Smooth muscle cell of the brain vasculature (primary cell): ENCODE data around the gene SF3A2.

ENCODE experiments used
- DNase-seq: peaks from one replicate; pipeline ENCODE4 v3.0.0-alpha.2; 2012; ENCODE audit warnings: low read depth, low spot score

SF3A2 gene

GRCh38 chr19:2240881-2241760 is 4.5 kb downstream of the SF3A2 start:
- no peak for DNase-seq

DNA sequence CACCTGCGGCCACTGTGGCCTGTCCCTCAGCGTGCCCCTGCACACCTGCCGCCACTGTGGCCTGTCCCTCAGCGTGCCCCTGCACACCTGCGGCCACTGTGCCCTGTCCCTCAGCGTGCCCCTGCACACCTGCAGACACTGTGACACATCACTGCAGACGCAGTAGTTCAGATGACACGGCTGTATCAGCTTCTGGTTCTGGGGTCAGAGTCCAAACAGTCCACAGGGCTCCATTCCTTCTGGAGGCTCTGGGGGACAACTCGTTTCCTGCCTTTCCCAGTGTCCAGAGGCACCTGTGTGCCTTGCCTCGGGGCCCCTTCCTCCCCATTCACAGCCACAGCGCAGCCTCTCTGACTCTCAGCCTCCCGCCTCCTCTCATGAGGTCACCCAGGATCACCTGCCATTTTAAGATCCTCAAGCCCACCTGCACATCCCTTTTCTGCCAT is 5.5 kb downstream of the SF3A2 start:
- no peak for DNase-seq

DNA sequence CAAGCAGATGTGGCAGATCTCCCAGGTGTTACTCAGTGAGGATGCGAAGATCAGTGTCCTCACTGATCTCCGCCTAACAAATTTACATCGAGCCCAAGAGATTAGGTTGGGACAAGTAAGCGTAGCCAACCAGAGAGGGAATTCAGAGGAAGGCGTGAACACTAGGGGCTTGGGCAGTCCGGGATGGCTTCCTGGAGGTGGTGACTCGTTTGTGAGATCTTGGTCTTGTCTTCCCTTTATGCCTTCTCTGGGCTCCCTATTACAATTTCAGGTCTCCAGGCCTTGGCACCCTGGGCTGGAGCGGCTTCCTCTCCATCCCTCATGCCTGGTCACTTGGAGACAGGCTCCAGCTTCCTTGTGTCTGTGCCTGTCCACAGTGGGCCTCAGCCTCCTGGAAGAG is 6.2 kb downstream of the SF3A2 start:
- no peak for DNase-seq

DNA sequence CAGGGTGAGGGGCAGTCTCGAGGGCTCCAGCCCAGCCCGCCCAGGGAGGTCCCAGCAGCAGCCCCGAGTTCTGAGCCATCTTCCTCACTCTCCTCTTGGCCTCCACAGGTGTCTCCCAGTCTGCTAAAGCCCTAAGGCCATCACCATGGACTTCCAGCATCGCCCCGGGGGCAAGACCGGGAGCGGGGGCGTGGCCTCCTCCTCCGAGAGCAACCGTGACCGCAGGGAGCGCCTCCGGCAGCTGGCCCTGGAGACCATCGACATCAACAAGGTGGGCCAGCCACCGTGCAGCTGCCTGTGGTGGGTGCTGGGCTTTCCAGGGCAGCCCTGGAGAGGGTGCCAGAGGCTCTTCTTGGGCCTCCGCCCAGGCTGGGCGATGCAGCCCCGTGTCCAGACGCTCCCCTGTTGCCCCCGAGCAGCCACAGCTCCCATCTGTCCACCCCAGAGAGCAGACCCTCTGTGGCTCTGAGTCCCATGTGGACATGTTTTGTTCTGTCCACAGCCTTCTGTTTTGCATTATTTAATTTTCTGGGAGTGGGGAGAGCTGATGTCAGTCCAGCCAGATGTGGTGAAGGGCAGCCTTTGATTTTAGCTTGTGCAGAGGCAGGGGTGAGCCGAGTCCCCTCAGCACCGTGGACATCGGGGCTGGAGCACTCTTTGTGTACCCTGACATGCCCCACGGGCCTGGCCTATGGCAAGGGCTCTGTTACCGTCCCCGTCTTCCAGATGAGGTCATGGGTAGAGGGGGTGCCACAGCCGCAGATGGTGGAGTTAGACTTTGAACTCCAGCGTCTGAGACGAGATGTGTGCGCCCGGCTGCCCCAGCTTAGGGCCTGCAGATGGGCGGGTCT is 6.9 kb downstream of the SF3A2 start:
- DNase-seq, result no peak

DNA sequence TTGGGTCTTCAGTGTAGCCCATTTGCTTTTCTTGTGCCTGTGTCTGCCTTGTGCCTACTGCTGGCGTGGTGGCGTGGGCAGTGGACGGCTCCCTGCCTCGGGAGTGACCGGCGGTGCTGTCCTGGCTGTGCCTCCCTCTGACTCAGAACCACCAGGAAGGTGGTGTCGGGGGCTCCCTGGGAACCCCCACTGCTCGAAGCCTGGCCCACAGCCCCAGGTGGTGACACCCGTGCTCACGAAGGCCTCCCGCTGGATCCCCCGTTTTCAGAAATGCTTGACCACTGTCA is 7.4 kb downstream of the SF3A2 start:
- no peak for DNase-seq

GRCh38 chr19:2244486-2244885 is 7.9 kb downstream of the SF3A2 start:
- DNase-seq, result no peak

- no peak for DNase-seq
Measured at GRCh38 chr19:2245273-2245672, 8.6 kb downstream of the SF3A2 start.

GRCh38 chr19:2246014-2246620 is 9.5 kb downstream of the SF3A2 start:
- DNase-seq, result no peak

GRCh38 chr19:2246801-2247361 is 10.3 kb downstream of the SF3A2 start:
- no peak for DNase-seq

DNA sequence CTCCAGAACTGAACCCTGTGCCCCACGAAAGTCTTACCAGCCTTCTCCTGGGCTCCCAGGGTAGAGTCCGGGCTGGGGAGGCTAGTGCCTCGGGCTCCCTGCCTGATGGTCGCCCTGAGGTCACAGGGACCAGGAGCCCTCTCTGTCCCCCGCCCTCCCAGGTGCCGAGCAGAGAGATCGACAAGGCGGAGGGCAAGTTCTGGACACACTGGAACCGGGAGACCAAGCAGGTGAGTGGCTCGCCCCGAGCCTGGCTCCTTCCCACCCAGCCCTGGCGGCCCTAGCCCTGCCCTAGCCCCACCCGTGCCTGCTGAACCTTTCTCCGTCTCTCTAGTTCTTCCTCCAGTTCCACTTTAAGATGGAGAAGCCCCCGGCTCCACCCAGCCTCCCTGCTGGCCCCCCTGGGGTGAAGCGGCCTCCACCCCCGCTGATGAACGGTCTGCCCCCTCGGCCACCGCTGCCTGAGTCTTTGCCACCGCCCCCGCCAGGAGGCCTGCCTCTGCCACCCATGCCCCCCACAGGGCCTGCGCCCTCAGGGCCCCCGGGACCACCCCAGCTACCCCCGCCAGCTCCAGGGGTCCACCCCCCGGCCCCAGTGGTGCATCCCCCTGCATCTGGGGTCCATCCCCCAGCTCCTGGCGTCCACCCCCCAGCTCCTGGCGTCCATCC is 10.9 kb downstream of the SF3A2 start:
- DNase-seq, result no peak

DNA sequence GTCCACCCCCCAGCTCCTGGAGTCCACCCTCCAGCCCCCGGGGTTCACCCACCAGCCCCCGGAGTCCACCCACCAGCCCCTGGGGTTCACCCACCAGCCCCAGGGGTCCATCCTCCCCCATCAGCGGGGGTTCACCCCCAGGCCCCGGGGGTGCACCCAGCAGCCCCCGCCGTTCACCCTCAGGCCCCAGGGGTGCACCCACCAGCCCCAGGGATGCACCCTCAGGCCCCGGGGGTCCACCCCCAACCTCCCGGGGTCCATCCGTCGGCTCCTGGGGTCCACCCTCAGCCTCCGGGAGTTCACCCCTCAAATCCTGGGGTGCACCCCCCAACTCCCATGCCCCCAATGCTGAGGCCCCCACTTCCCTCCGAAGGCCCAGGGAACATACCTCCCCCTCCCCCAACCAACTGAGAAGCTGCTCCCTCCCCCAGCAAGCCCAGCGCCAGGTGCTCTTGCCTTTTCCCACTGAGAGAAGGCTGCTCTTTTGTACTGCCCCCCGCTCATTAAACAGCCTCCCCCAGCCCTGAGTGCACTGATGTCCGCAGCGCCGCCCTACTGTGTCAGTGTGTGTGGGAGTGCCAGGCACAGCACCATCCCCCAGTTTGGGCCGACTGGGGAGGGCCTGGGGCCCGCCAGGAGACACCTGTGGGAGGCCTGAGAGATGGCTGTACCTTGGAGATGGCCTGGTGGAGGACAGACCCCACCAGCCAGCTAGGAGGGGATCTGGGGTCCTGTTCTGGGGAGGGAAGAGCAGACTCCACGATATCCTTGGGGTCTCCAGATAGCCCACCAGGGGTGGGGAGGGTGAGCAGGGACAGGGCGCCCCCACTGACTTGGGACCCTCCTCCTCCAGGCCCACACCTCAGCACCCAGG is 11.7 kb downstream of the SF3A2 start:
- no peak for DNase-seq

DNA sequence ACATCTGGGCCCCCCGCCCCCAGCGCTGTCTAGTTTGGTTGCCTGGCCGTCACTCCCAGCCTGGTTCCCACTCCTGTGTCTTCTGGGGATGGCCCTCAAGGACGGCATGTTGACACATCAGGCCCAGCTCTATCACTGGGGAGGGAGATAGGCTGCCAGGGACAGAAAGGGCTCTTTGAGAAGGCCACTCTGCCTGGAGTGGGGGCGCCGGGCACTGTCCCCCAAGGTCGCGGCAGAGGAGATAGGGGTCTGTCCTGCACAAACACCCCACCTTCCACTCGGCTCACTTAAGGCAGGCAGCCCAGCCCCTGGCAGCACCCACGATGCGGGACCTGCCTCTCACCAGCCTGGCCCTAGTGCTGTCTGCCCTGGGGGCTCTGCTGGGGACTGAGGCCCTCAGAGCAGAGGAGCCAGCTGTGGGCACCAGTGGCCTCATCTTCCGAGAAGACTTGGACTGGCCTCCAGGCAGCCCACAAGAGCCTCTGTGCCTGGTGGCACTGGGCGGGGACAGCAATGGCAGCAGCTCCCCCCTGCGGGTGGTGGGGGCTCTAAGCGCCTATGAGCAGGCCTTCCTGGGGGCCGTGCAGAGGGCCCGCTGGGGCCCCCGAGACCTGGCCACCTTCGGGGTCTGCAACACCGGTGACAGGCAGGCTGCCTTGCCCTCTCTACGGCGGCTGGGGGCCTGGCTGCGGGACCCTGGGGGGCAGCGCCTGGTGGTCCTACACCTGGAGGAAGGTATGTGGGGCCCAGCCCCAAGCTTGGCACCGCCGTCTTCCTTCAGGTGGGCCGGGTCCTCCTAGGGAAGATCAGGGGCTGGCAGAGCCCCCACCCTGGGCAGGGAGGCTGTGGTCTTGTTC is 12.6 kb downstream of the SF3A2 start, which contains the start of gene AMH:
TSS of gene AMH (plus strand) at position 314 of the 857 bp plus-strand sequence. CDS start at position 324, 10 bp downstream.
- DNase-seq, result no peak

GRCh38 chr19:2249880-2250765 is 13.5 kb downstream of the SF3A2 start:
- no peak for DNase-seq

DNA sequence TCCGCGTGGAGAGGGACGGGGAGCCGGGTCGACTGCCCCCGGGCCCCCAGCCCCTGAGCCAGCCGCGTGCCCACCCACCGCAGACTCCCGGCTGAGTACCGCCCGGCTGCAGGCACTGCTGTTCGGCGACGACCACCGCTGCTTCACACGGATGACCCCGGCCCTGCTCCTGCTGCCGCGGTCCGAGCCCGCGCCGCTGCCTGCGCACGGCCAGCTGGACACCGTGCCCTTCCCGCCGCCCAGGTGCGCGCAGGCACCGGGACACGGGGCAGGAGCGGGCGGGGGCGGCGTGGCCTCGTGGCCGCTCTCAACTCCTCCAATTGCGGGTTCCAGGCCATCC is 14.1 kb downstream of the SF3A2 start:
- no peak for DNase-seq

GRCh38 chr19:2251106-2252054 is 14.8 kb downstream of the SF3A2 start:
- DNase-seq, result no peak

- DNase-seq, result no peak
Measured at GRCh38 chr19:2252055-2252796, 15.6 kb downstream of the SF3A2 start.

- no peak for DNase-seq
Measured at GRCh38 chr19:2252797-2253105, 16.1 kb downstream of the SF3A2 start.
